Omental fat pad (tissue), 4 donors: ENCODE data around the gene SYNJ2. TPM values are rescaled to one million over a fixed set of nuclear protein-coding genes. Genes with fewer than 3 reads are reported as not detected.

Experiments used
- ATAC-seq: fragments of 150-250 bp; one replicate; pipeline ENCODE4 v1.9.1; 2016; ENCODE audit warnings: mild to moderate bottlenecking, moderate library complexity; ENCODE audit not compliant: low FRiP score
- DNase-seq: peaks from one replicate; pipeline ENCODE4 v3.0.0-alpha.2; 2019; ENCODE audit warnings: low spot score
- CTCF ChIP-seq, 3 donors: fragments of 450-650 bp; IDR thresholded peaks; one replicate each; pipeline ENCODE4 v1.5.1; 2016 to 2017; ENCODE audit warnings: antibody characterized with exemption in 3 of 3, mild to moderate bottlenecking in 3 of 3, moderate library complexity in 2 of 3
- total RNA-seq, 4 donors: library from RNA; depleted of rRNA; stranded (reverse); fragments of >200 nt; gene quantifications; one replicate each; pipeline ENCODE4 v1.1.0, GENCODE V29; 2016

Gene SYNJ2
- total RNA-seq, 4 donors from 2014 or later: 2.3 to 27.6 (median 6.4) TPM

GRCh38 chr6:158046201-158047126 is 64.8 kb downstream of the SYNJ2 start:
- DNase-seq: no peak
- no peak for TF ChIP-seq CTCF (IDR thresholded peaks at IDR 0.05)
- no peak for ATAC-seq

DNA sequence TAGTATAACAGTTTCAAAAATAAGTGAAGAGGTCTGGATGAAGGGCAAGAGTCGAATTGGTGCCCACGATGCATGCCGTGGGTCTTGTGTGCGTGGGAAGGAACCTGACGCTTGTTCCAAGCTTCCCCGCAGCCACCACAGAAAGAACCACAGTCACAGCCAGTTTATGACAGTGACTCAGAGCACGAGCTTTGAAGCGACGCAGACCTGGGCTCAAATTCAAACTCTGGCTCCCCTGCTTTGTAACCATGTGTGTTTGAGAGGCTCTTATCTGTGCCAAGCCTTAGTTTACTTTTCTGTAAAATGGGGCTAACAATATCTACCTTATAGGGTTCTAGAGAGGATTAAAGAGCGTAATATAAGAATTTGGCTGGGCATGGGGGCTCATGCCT is 65.5 kb downstream of the SYNJ2 start:
- no peak for ATAC-seq
- no peak for DNase-seq
- no peak for TF ChIP-seq CTCF (IDR thresholded peaks at IDR 0.05)

DNA sequence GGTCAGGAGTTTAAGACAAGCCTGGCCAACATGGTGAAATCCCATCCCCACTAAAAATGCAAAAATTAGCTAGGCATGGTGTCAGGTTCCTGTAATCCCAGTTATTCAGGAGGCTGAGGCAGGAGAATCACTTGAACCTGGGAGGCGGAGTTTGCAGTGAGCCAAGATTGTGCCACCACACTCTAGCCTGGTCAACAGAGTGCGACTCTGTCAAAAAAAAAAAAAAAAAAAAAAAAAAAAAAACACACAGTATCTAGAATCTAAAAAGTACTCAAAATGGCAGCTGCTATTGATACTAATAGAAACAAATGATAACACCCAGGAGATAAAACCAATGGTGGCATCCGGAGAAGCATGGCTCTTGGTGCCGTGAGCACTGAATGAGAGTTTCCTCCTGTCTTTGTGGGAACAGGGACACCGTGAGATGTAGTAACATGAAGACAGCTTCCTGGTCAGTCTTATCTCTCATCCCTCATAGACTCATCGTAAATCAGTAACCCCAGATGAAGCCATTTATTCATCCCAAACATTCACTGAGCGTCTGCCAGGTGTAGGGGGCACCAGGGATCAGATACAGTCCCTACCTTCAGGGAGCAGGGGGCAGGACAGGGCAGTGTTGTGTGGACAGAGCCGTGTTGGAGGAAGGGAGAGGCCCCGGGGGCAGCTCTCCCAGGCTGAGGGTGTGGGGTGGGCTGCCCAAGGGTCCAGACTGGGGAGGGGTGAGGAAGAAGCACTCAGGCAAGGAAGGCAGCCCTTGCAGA is 66.1 kb downstream of the SYNJ2 start:
- no peak for TF ChIP-seq CTCF (IDR thresholded peaks at IDR 0.05)
- DNase-seq (no peak), ATAC-seq (no peak)

GRCh38 chr6:158048589-158048988 is 66.9 kb downstream of the SYNJ2 start:
- TF ChIP-seq CTCF (IDR thresholded peaks at IDR 0.05): no peak
- no peak for DNase-seq
- ATAC-seq: no peak

- ATAC-seq: no peak
- DNase-seq: no peak
- no peak for TF ChIP-seq CTCF (IDR thresholded peaks at IDR 0.05)
Measured at GRCh38 chr6:158049055-158050028, 67.7 kb downstream of the SYNJ2 start.

GRCh38 chr6:158050107-158050735 is 68.6 kb downstream of the SYNJ2 start:
- DNase-seq: no peak
- TF ChIP-seq CTCF (IDR thresholded peaks at IDR 0.05): no peak
- no peak for ATAC-seq
